Esophagus squamous epithelium (tissue), 5 donors: Measurements from ENCODE around the gene SLC6A19. TPM values are rescaled to one million over a fixed set of nuclear protein-coding genes. Genes with fewer than 3 reads are reported as not detected.

Source experiments
- DNase-seq: peaks from one replicate; lab custom pipeline; 2025; lab: John Stamatoyannopoulos, UW
- H3K27ac ChIP-seq, 4 donors: fragments of 200-600 bp; sonication (generic); one replicate each; pipeline ENCODE4 v1.5.1; 2016 to 2019; ENCODE audit warnings: mild to moderate bottlenecking in 1 of 4
- H3K27me3 ChIP-seq, 4 donors: fragments of 200-600 bp; sonication (generic); 1 replicate in 3 of 4; 2 replicates in 1 of 4; pipeline versions ENCODE4 v1.5.1 to v1.6.0; 2017 to 2021; ENCODE audit warnings: antibody characterized with exemption in 1 of 4
- H3K36me3 ChIP-seq, 3 donors: fragments of 200-600 bp; sonication (generic); one replicate each; pipeline ENCODE4 v1.5.1; 2016 to 2019
- H3K4me1 ChIP-seq, 3 donors: fragments of 200-600 bp; sonication (generic); one replicate each; pipeline ENCODE4 v1.5.1; 2017 to 2019
- H3K4me3 ChIP-seq, 4 donors: fragments of 200-600 bp; sonication (generic); 1 replicate in 3 of 4; 2 replicates in 1 of 4; pipeline ENCODE4 v1.5.1; 2016 to 2019; ENCODE audit warnings: mild to moderate bottlenecking in 2 of 4, moderate library complexity in 1 of 4
- H3K9me3 ChIP-seq, 3 donors: fragments of 200-600 bp; sonication (generic); one replicate each; pipeline ENCODE4 v1.5.1; 2016 to 2019
- CTCF ChIP-seq, 6 experiments: fragments of 450-650 bp in 4 of 6; fragments of 200-600 bp in 2 of 6; sonication (generic) in 2 of 6; IDR thresholded peaks; one replicate each; pipeline ENCODE4 v1.5.1; 2016 to 2019; ENCODE audit warnings: antibody characterized with exemption in 6 of 6, mild to moderate bottlenecking in 4 of 6, moderate library complexity in 4 of 6
- POLR2A ChIP-seq, 4 donors: fragments of 450-650 bp; IDR thresholded peaks; one replicate each; pipeline ENCODE4 v1.6.1; 2017; ENCODE audit warnings: antibody characterized with exemption in 4 of 4, mild to moderate bottlenecking in 4 of 4, moderate library complexity in 3 of 4
- WGBS, 2 donors: methylation state at CpG; one replicate each; pipeline ENCODE4 v1.1.5; 2018; 5-methylcytosine and 5-hydroxymethylcytosine counted together
- intact Hi-C: fragments of 100-400 bp; cut with DNase I; formaldehyde crosslinking; loops from one replicate; pipeline ENCODE4 v1.15.0; 2022
- total RNA-seq, 4 donors: library from RNA; depleted of rRNA; stranded (reverse); fragments of >200 nt; gene quantifications; one replicate each; pipeline ENCODE4 v1.1.0, GENCODE V29; 2016
- donor health status: DM: yes; HTN: yes; CAD: no.

Gene SLC6A19
- total RNA-seq, 4 donors from 2014 or later: not detected

- Histone ChIP-seq H3K27ac (no peak overlapping the region), H3K4me3 (no peak overlapping the region), H3K4me1 (no peaks in the 10 kb centered on the region), H3K27me3 (peaks cover 0 to 99% (median 0%) of the 10 kb centered on the region in 4 donors), H3K36me3 (no peaks in the 10 kb centered on the region), H3K9me3 (no peaks in the 10 kb centered on the region)
- DNase-seq: no peak
- 50 to 52% methylated on average over 4 to 12 of the region's 28 CpGs for WGBS, 2 donors
- intact Hi-C loops: no loop called here
- TF ChIP-seq POLR2A (IDR thresholded peaks at IDR 0.05) (no peak), CTCF (IDR thresholded peaks at IDR 0.05) (no peak)
These were observed 684 bp upstream of the SLC6A19 start for GRCh38 chr5:1200495-1201326.

- Histone ChIP-seq H3K4me1 (no peaks in the 10 kb centered on the region), H3K27me3 (peaks cover 0 to 99% (median 0%) of the 10 kb centered on the region in 4 donors), H3K4me3 (no peak overlapping the region), H3K27ac (no peak overlapping the region), H3K9me3 (no peaks in the 10 kb centered on the region), H3K36me3 (no peaks in the 10 kb centered on the region)
- WGBS, 2 donors: 36 to 51% methylated on average over 3 to 6 of the region's 26 CpGs
- no peak for TF ChIP-seq POLR2A (IDR thresholded peaks at IDR 0.05)
- TF ChIP-seq CTCF (IDR thresholded peaks at IDR 0.05): no peak
- intact Hi-C loops: no loop called here
- DNase-seq: no peak
These were observed 817 bp downstream of the SLC6A19 start for GRCh38 chr5:1202026-1202797.

GRCh38 chr5:1202798-1203185, 1.4 kb downstream of the SLC6A19 start:
- intact Hi-C loops: no loop called here
- Histone ChIP-seq H3K36me3 (no peaks in the 10 kb centered on the region), H3K4me3 (no peak overlapping the region), H3K4me1 (no peaks in the 10 kb centered on the region), H3K9me3 (no peaks in the 10 kb centered on the region), H3K27me3 (peaks cover 0 to 100% (median 0%) of the 10 kb centered on the region in 4 donors), H3K27ac (no peak overlapping the region)
- 79 to 88% methylated on average over 6 to 7 of the region's 7 CpGs for WGBS, 2 donors
- TF ChIP-seq CTCF (IDR thresholded peaks at IDR 0.05) (no peak), POLR2A (IDR thresholded peaks at IDR 0.05) (no peak)
- no peak for DNase-seq

GRCh38 chr5:1203311-1203967, 2.0 kb downstream of the SLC6A19 start:
- Histone ChIP-seq H3K4me1 (no peaks in the 10 kb centered on the region), H3K27ac (no peak overlapping the region), H3K4me3 (no peak overlapping the region), H3K9me3 (no peaks in the 10 kb centered on the region), H3K36me3 (no peaks in the 10 kb centered on the region), H3K27me3 (peaks cover 0 to 100% (median 0%) of the 10 kb centered on the region in 4 donors)
- no peak for DNase-seq
- TF ChIP-seq CTCF (IDR thresholded peaks at IDR 0.05): no peak
- no peak for TF ChIP-seq POLR2A (IDR thresholded peaks at IDR 0.05)
- intact Hi-C loops: no loop called here
- 78% methylated on average over 4 of the region's 24 CpGs; no CpG with 5 or more reads in 1 of the 2 donors for WGBS, 2 donors
